ENCODE measurements around the gene OAS3.
A peak's percentile ranks its signal among the peaks of the same experiment; 100 is the strongest.

The OAS3 gene

DNA sequence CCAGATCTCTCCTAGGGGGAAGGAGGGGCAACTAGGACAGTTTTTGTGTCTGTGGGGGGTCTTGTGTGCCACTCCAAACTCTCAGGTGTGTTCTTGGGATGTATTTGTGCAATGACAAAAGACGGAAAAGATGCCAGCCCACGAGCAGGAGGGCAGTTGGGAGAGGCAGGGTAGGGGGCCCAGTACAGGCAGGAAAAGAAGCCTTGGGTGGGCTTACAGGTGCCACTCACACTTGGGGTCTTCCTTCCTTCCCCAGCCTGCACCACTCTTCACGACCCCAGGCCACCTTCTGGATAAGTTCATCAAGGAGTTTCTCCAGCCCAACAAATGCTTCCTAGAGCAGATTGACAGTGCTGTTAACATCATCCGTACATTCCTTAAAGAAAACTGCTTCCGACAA, 64.4 kb downstream of the OAS3 start:
- Histone ChIP-seq H3K4me3 (ENCODE audit: low read length) (no peak overlapping the region), H3K27ac (ENCODE audit: low read depth, low read length) (no peak overlapping the region), H3K9me3 (ENCODE audit: control insufficient read depth, insufficient read depth, low read length) (no peaks in the 10 kb centered on the region; the same call in 1 of the 2 replicates), H3K27me3 (ENCODE audit: control insufficient read depth, low read length) (no peaks in the 10 kb centered on the region), H3K9me2 (replicated peaks; ENCODE audit: control insufficient read depth, low read length) (no peaks in the 10 kb centered on the region), H4K20me1 (ENCODE audit: control insufficient read depth, insufficient read depth, low read depth, low read length) (no peaks in the 10 kb centered on the region), H3K4me1 (ENCODE audit: control insufficient read depth, low read length) (peaks cover 33% of the 10 kb centered on the region), H3K36me3 (ENCODE audit: control insufficient read depth, low read length) (peaks cover 10% of the 10 kb centered on the region), H3K79me2 (ENCODE audit: control insufficient read depth, low read length) (no peaks in the 10 kb centered on the region), H3F3A (ENCODE audit: control insufficient read depth, insufficient read depth) (peaks cover 5% of the 10 kb centered on the region), H3K4me2 (ENCODE audit: low read length) (no peak overlapping the region)
- TF ChIP-seq EZH2phosphoT487 (IDR thresholded peaks at IDR 0.05; ENCODE audit: borderline replicate concordance, low read length) = no peak
- TF ChIP-seq, protein P1, sequence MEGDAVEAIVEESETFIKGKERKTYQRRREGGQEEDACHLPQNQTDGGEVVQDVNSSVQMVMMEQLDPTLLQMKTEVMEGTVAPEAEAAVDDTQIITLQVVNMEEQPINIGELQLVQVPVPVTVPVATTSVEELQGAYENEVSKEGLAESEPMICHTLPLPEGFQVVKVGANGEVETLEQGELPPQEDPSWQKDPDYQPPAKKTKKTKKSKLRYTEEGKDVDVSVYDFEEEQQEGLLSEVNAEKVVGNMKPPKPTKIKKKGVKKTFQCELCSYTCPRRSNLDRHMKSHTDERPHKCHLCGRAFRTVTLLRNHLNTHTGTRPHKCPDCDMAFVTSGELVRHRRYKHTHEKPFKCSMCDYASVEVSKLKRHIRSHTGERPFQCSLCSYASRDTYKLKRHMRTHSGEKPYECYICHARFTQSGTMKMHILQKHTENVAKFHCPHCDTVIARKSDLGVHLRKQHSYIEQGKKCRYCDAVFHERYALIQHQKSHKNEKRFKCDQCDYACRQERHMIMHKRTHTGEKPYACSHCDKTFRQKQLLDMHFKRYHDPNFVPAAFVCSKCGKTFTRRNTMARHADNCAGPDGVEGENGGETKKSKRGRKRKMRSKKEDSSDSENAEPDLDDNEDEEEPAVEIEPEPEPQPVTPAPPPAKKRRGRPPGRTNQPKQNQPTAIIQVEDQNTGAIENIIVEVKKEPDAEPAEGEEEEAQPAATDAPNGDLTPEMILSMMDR (IDR thresholded peaks at IDR 0.05; ENCODE audit: low read depth, low read length, poor library complexity, severe bottlenecking) = no peak

DNA sequence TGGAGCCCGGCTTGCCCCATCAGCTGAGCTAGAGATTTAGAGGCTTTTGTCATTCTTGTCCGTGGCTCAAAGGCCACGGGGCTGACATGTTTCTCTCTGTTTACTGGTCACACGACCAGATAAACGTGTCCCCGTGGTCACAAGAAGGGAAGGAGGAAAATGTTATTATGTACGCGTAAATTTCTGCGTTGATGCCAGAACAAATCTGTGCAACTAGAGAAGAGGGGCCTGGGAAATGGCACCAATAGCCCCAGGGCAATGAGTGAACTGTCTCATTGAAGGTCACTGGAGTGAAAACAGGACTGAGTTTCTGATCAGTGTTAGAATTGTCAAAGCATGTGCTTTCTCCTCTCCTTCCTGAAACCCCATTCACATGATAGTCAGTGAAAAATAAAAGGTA, 65.4 kb downstream of the OAS3 start:
- H3K4me2 ChIP-seq (ENCODE audit: low read length) = no peak overlapping the region
- no peaks in the 10 kb centered on the region for H3K9me2 ChIP-seq (replicated peaks; ENCODE audit: control insufficient read depth, low read length)
- H3K4me3 ChIP-seq (ENCODE audit: low read length) = no peak overlapping the region
- peaks cover 2% of the 10 kb centered on the region for H3F3A ChIP-seq (ENCODE audit: control insufficient read depth, insufficient read depth)
- H3K27me3 ChIP-seq (ENCODE audit: control insufficient read depth, low read length) = no peaks in the 10 kb centered on the region
- H3K79me2 ChIP-seq (ENCODE audit: control insufficient read depth, low read length) = no peaks in the 10 kb centered on the region
- H4K20me1 ChIP-seq (ENCODE audit: control insufficient read depth, insufficient read depth, low read depth, low read length) = no peaks in the 10 kb centered on the region
- peaks cover under 1% of the 10 kb centered on the region for H3K36me3 ChIP-seq (ENCODE audit: control insufficient read depth, low read length)
- H3K9me3 ChIP-seq (ENCODE audit: control insufficient read depth, insufficient read depth, low read length) = no peaks in the 10 kb centered on the region
- peaks cover 24% of the 10 kb centered on the region for H3K4me1 ChIP-seq (ENCODE audit: control insufficient read depth, low read length)
- no peak overlapping the region for H3K27ac ChIP-seq (ENCODE audit: low read depth, low read length)
- TF ChIP-seq EZH2phosphoT487 (IDR thresholded peaks at IDR 0.05; ENCODE audit: borderline replicate concordance, low read length) = no peak
- TF ChIP-seq, protein P1 (IDR thresholded peaks at IDR 0.05; ENCODE audit: low read depth, low read length, poor library complexity, severe bottlenecking) = no peak

DNA sequence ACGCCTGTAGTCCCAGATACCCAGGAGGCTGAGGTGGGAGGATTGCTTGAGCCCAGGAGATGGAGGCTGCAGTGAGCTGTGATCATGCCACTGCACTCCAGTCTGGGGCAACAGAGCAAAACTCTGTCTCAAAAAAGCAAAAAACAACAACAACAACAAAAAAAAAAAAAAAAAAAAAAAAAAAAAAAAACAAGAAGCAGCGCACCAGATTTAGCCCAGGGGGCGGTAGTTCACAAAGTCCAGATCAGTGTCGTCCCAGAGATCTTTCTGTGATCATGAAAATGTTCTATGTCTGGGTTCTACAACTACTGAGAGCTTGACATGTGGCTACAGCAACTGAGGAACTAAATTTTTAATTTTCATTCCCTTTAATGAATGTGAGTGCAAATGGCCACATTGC, 67.5 kb downstream of the OAS3 start:
- H3K4me2 ChIP-seq (ENCODE audit: low read length) = no peak overlapping the region
- H3K36me3 ChIP-seq (ENCODE audit: control insufficient read depth, low read length) = no peaks in the 10 kb centered on the region
- no peak overlapping the region for H3K27ac ChIP-seq (ENCODE audit: low read depth, low read length)
- no peaks in the 10 kb centered on the region for H3F3A ChIP-seq (ENCODE audit: control insufficient read depth, insufficient read depth)
- no peaks in the 10 kb centered on the region for H3K9me2 ChIP-seq (replicated peaks; ENCODE audit: control insufficient read depth, low read length)
- no peak overlapping the region for H3K4me3 ChIP-seq (ENCODE audit: low read length)
- no peaks in the 10 kb centered on the region for H3K9me3 ChIP-seq (ENCODE audit: control insufficient read depth, insufficient read depth, low read length)
- TF ChIP-seq EZH2phosphoT487 (IDR thresholded peaks at IDR 0.05; ENCODE audit: borderline replicate concordance, low read length) = no peak
- TF ChIP-seq, protein P1 (IDR thresholded peaks at IDR 0.05; ENCODE audit: low read depth, low read length, poor library complexity, severe bottlenecking) = peak; percentile 43
- no peaks in the 10 kb centered on the region for H3K79me2 ChIP-seq (ENCODE audit: control insufficient read depth, low read length)
- H3K4me1 ChIP-seq (ENCODE audit: control insufficient read depth, low read length) = peaks cover 2% of the 10 kb centered on the region
- H4K20me1 ChIP-seq (ENCODE audit: control insufficient read depth, insufficient read depth, low read depth, low read length) = no peaks in the 10 kb centered on the region
- no peaks in the 10 kb centered on the region for H3K27me3 ChIP-seq (ENCODE audit: control insufficient read depth, low read length)

All from DOHH2 (cell line).